AG04449 (cell line): ENCODE data around the gene PLLP.
A peak's percentile ranks its signal among the peaks of the same experiment; 100 is the strongest.

Experiments used
- CTCF ChIA-PET: fragments of 350-600 bp; formaldehyde crosslinking; extraction: SDS; loops from one replicate; lab custom pipeline; 2021; ENCODE audit warnings: antibody characterized with exemption; lab: Yijun Ruan, JAX
- POLR2A ChIA-PET: fragments of 400-600, 350-600 bp; formaldehyde crosslinking; extraction: SDS; loops from one replicate; lab custom pipeline; 2020; ENCODE audit warnings: antibody characterized with exemption, inconsistent platforms; lab: Yijun Ruan, JAX
- DNase-seq: peaks from one replicate; pipeline ENCODE4 v3.0.0-alpha.2; 2010; ENCODE audit warnings: low read depth, low spot score
- H3K4me3 ChIP-seq: 2 replicates; pipeline ENCODE4 v1.5.1; 2011; ENCODE audit warnings: low read depth, mild to moderate bottlenecking, control low read depth, low read length
- TF ChIP-seq, protein P1 (sequence below): IDR thresholded peaks from one replicate; pipeline ENCODE4 v1.5.1; 2011; ENCODE audit warnings: mild to moderate bottlenecking, moderate library complexity, low read length, control low read depth, inconsistent platforms; ENCODE audit not compliant: insufficient read depth; ENCODE audit errors: missing control alignments

Gene PLLP

DNA sequence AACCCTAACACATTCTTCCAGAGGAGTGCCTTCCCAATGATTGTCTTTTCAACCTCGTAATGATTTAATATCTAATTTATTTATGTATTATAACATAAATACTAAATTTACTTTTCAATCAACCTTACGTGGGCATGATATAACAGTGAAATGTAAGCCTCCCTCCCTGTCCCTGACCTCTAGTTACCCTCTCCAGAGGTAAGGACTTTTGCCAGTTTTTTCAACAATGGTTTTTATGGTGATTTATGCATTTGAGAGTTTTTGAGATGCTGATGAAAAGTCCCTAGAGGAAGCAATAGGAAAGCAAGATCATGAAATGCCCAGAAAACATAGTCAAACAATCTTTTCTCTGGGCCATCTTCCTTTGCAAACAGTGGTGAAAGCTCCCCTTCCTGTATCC is 35.2 kb upstream of the PLLP start:
- TF ChIP-seq, protein P1, sequence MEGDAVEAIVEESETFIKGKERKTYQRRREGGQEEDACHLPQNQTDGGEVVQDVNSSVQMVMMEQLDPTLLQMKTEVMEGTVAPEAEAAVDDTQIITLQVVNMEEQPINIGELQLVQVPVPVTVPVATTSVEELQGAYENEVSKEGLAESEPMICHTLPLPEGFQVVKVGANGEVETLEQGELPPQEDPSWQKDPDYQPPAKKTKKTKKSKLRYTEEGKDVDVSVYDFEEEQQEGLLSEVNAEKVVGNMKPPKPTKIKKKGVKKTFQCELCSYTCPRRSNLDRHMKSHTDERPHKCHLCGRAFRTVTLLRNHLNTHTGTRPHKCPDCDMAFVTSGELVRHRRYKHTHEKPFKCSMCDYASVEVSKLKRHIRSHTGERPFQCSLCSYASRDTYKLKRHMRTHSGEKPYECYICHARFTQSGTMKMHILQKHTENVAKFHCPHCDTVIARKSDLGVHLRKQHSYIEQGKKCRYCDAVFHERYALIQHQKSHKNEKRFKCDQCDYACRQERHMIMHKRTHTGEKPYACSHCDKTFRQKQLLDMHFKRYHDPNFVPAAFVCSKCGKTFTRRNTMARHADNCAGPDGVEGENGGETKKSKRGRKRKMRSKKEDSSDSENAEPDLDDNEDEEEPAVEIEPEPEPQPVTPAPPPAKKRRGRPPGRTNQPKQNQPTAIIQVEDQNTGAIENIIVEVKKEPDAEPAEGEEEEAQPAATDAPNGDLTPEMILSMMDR: no peak
- ChIA-PET CTCF (interaction anchor here (27.9 kb wide), 1 partner anchor 102 kb away, joined by 923 read pairs; no protein-coding TSS in a partner anchor), POLR2A (no interaction called here)
- H3K4me3 ChIP-seq: no peak overlapping the region
- no peak for DNase-seq

DNA sequence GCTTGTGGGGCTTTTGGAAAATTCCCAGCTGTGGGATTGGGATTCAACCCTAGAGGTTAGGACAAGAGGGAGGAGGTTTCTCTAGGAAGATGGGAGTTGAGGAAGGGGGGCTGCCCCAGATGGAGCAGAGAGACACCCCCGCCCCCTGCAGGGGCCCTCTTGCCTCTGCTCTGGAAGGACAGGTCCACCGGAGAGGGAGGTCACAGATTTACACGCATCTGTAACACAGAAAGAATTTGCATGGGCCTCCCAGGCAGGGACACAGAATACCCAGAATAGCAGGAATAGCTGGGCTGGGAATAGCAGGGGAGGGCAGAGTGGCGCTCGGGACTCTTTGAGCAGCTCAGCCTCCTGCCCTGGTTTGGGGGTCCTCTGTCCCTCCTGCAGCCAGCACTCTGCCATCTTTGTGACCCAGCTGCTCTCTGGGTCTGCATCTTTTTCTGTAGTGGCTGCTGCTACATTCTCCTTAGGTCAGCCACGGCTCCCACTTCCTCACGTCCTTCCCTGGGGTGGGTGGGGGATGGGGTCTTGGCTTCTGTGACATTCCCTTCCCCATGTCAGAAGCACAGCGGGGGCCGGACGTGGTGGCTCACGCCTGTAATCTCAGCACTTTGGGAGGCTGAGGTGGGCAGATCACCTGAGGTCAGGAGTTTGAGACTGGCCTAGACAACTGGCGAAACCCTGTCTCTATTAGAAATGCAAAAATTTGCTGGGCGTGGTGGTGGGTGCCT is 33.9 kb upstream of the PLLP start:
- ChIA-PET CTCF (interaction anchor here (1.1 to 27.9 kb wide), 2 partner anchors 81 to 103 kb away, joined by 4 to 923 read pairs; no protein-coding TSS in a partner anchor), POLR2A (no interaction called here)
- H3K4me3 ChIP-seq: no peak overlapping the region
- peak; percentile 23 for DNase-seq
- TF ChIP-seq, protein P1: no peak

DNA sequence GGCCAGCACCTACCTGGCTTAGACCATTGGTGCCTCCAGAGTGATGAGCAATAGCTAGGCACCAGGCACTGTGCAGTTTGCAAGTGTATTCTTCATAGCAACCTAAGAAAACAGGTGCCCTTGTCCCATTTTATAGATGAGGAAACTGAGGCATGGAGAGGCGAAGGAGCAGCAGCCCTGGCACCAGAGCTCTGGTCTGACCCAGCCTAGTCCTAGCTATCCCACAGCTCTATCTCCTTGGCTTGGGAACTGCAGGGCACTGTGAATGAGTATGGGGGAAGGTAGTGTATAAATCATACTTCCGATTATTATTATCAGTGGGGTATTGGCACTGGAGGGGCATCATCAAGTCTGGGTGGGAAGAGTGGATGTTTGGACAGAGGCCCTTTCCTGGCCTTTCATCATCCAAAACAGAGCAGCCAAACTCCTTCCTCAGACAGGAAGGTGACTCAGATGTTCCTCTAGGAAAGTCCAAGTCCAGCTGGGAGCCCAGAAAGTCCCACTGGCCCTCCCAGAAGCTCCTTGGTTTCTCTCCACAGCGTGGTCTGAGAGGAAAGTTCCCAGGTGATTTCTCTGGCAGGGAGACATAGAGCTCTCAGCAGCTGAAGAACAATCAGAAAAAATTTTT is 32.0 kb upstream of the PLLP start:
- POLR2A ChIA-PET: interaction anchor here (0.6 to 1.4 kb wide), 2 partner anchors 16 to 27 kb away, joined by 4 to 5 read pairs; no protein-coding TSS in a partner anchor
- no peak overlapping the region for H3K4me3 ChIP-seq
- CTCF ChIA-PET: interaction anchor here (1.3 to 27.9 kb wide), 4 partner anchors 14 to 105 kb away, joined by 5 to 923 read pairs (median 12); no protein-coding TSS in a partner anchor
- peak; percentile 58 for DNase-seq
- TF ChIP-seq, protein P1: no peak

DNA sequence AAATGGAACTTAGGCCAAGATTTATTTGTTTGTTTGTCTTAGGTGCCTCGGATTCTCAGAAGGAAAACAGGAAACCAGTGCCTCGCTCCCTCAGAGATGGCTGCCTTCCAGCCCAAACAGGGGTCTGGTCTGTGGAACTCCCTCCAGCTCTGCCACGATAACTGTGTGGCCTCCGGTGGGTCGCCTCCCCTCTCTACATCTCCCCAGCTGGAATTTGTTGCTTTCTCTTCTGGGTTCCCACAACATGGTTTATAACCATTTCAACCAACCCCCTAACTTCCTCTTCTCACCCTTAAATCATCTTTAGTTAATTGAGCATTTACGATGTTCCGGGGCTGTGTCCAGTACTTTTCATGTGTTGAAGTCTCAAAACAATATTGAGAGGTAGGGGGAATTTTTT is 30.9 kb upstream of the PLLP start:
- ChIA-PET POLR2A (interaction anchor here (1.4 kb wide), 1 partner anchor 15 kb away, joined by 4 read pairs; no protein-coding TSS in a partner anchor), CTCF (interaction anchor here (1.5 to 27.9 kb wide), 3 partner anchors 15 to 106 kb away, joined by 5 to 923 read pairs (median 18); no protein-coding TSS in a partner anchor)
- no peak for DNase-seq
- H3K4me3 ChIP-seq: no peak overlapping the region
- TF ChIP-seq, protein P1: no peak

DNA sequence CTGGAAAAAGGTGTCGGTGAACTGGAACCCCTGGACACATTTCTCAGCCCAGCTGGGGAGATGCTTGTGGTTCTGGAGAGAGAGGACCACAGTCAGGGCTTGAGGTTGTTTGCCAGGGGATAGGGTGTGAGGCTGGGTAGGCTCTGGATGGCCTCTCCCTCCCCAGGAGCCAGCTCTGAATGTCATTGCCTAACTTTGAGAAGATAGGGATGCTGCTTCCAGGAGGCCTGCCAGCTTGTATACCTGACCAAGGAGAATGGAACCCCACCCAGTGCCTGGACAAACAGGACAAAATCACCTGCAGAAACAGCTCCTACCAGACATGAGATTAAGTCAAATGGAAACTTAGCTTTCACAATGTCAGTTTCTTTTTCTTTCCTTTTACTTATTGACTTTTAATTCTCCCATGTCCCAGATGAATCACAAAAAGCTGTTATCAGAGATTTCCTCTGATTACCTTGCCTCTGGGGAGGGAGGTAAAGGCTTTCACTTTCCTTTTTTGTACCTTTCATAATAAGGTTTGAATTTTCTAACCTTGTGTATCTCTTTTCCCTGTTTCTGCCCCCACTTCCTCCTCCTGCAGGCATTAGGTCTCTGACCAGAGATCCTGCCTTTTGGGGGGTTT is 29.8 kb upstream of the PLLP start:
- ChIA-PET POLR2A (no interaction called here), CTCF (interaction anchor here (1.0 to 27.9 kb wide), 2 partner anchors 14 to 107 kb away, joined by 4 to 923 read pairs; no protein-coding TSS in a partner anchor)
- DNase-seq: no peak
- H3K4me3 ChIP-seq: no peak overlapping the region
- TF ChIP-seq, protein P1: no peak
